Fibroblast of pulmonary artery (primary cell): ENCODE measurements around the gene CHST2.
A peak's percentile ranks its signal among the peaks of the same experiment; 100 is the strongest.
"Not testable (repeated sequence)": the region's sequence is repeated elsewhere in the genome, so short reads cannot be mapped to it uniquely, and the experiment has no call there.

ENCODE experiments used
- DNase-seq: peaks from one replicate; pipeline ENCODE4 v3.0.0-alpha.2; 2010; ENCODE audit warnings: low read depth
- H3K4me3 ChIP-seq: replicated peaks from 2 replicates; pipeline ENCODE4 v1.5.1; 2011; ENCODE audit warnings: low read depth, mild to moderate bottlenecking, control low read depth, low read length, moderate library complexity
- TF ChIP-seq, protein P1 (sequence below): IDR thresholded peaks from 2 replicates; pipeline ENCODE4 v1.5.1; 2011; ENCODE audit warnings: mild to moderate bottlenecking, control low read depth, low read length, inconsistent platforms; ENCODE audit errors: missing control alignments

CHST2 gene

DNA sequence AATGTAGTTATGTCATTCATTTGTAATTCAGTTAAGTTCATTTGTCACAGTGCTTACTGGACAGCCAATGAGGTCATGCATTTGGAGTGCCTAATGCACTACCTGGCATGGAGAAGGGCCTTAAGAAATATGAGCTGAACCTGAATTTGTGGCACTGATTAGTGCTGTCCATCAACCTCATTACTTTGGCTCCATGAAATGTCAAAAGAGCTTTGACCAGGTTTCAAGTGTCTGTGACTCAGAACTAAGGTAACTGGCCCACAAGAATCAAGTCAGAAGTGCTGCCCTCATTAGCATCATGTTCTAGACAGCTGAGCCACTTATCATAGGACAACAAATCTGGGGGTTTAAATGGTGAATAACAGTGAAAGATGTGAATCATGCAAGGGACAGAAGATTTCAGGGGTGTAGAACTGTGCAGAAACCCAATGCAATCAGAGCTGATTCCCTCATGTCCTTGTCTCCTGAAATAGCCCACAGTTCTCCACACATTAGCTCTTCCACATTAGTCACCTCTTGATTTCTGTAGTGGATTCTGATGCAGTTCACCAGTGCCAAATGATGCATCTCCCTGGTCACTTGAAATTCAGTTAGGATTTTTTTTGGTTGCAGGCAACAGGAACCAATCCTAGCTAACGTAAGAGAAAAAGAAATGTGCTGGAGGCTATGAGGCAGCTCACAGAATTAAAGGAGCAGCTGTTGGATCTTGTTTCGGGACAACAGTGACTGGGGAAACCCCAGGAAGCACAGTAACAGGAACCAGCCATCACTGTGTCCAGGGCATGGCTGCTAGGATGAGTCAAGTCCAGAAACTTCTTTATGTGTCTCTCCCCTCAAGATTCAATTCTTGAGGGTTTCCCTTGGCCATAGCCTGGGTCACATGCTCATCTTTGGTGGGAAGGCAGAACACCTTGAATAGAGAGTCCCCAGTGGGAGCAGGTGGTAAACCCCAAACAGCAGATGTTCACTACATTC is 38.7 kb downstream of the CHST2 start:
- H3K4me3 ChIP-seq = no peak overlapping the region
- TF ChIP-seq, protein P1, sequence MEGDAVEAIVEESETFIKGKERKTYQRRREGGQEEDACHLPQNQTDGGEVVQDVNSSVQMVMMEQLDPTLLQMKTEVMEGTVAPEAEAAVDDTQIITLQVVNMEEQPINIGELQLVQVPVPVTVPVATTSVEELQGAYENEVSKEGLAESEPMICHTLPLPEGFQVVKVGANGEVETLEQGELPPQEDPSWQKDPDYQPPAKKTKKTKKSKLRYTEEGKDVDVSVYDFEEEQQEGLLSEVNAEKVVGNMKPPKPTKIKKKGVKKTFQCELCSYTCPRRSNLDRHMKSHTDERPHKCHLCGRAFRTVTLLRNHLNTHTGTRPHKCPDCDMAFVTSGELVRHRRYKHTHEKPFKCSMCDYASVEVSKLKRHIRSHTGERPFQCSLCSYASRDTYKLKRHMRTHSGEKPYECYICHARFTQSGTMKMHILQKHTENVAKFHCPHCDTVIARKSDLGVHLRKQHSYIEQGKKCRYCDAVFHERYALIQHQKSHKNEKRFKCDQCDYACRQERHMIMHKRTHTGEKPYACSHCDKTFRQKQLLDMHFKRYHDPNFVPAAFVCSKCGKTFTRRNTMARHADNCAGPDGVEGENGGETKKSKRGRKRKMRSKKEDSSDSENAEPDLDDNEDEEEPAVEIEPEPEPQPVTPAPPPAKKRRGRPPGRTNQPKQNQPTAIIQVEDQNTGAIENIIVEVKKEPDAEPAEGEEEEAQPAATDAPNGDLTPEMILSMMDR = no peak
- peak; percentile 64 for DNase-seq

DNA sequence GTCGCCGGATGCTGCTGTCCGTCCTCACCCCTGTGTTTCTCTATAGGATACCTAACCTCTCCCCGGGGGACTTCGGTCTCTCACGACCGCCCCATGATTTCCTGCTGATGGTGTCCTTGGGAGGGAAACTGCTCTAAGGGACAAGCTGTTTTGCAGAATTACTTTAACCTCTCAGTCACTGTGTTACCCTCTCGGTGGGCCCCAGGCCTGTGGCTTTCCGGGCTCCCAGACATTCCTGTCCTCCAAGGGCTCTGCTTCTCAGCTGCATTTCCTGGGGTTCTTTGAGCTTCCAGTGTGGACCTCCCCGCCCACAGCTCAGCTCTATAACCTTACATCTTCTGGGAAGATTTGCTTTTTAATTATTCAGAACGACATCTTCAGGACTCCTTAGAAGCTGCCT is 40.9 kb downstream of the CHST2 start:
- TF ChIP-seq, protein P1 = no peak

DNA sequence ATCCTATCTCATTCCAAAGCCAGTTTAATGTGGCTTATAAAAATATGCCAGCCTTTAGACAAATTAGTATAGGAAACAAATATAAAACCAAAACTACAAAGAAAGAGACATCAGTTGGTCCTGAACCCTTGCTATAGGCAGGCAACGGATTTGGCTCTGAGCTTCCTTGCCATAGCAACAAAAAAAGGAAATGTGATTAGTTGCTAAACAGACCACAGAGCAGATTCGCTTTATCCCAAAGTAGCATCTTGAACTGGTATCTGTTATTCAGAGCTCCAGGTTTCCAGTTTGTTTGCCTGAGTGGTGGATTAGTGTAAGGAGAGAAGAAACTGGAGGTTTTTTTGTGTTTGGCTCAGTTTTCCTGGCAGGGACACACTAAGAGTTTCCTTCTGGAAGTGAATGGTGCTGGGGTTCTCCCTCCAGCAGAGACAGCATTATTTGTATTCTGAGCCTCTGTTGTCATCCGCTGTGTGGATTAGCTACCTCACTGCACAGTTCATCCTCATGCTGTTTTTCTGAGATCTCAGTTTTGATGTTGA is 44.1 kb downstream of the CHST2 start:
- no peak overlapping the region for H3K4me3 ChIP-seq
- TF ChIP-seq, protein P1 = no peak
- no peak for DNase-seq

More for the DNA sequence above, 40.9 kb downstream of the CHST2 start:
- no peak for DNase-seq
- H3K4me3 ChIP-seq = no peak overlapping the region

DNA sequence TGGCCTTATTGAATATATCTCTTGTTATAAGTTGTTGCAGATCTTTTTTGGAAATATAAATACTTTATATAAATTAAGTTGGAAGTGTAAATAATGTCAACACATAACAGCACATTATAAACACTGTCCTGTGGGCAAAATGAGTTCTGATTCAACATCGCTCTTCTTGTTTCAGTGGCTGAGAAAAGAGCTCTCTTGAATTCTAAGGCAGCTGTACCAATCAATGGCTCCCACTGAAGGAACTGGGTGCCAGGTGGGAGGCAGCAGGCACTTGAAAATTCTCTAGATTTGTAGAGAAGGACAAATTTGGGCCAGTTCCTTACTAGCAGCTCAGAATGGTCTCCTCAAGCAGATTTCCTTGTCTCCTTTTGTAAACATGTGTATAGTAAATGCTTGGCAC is 45.6 kb downstream of the CHST2 start:
- DNase-seq = no peak
- no peak overlapping the region for H3K4me3 ChIP-seq
- TF ChIP-seq, protein P1 = no peak

DNA sequence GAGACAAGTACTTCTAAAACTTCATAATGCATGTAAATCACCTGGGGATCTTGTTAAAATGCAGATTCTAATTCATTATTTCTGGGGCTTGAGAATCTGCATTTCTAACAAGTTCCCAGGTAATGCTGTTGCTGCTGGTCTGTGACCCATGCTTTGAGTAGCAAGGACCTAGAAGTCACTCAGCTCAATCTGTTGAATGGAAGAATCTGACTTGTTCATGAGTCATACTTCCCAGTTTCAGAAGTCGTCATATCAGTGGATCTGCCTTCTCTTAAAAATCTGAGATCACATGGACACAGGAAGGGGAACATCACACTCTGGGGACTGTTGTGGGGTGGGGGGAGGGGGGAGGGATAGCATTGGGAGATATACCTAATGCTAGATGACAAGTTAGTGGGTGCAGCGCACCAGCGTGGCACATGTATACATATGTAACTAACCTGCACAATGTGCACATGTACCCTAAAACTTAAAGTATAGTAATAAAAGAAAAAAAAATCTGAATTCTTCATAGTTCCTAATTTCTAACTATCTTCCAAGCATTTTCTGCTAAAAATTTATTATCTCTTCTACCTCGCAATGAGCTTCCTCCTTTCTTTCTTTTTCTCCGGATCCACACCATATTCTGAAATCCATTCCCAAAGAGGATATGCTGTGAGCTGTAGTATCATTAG is 46.2 kb downstream of the CHST2 start:
- peak; percentile 73 for DNase-seq
- H3K4me3 ChIP-seq = not testable (repeated sequence)

DNA sequence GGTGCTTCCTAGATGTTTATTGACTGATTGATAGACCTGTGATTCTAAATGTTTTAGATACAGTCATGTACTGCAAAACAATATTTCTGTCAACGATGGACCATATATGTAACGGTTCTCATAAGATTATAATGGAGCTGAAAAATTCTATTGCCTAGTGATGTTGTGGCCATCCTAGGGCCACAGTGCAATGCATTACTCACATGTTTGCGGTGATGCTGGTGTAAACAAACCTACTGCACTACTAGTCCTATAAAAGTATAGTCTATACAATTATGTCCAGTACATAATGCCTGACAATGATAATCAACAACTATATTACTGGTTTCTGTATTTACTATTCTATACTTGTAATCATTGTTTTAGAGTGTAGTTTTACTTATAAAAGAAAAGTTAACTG is 46.8 kb downstream of the CHST2 start:
- H3K4me3 ChIP-seq = no peak overlapping the region
- TF ChIP-seq, protein P1 = no peak
- DNase-seq = no peak

DNA sequence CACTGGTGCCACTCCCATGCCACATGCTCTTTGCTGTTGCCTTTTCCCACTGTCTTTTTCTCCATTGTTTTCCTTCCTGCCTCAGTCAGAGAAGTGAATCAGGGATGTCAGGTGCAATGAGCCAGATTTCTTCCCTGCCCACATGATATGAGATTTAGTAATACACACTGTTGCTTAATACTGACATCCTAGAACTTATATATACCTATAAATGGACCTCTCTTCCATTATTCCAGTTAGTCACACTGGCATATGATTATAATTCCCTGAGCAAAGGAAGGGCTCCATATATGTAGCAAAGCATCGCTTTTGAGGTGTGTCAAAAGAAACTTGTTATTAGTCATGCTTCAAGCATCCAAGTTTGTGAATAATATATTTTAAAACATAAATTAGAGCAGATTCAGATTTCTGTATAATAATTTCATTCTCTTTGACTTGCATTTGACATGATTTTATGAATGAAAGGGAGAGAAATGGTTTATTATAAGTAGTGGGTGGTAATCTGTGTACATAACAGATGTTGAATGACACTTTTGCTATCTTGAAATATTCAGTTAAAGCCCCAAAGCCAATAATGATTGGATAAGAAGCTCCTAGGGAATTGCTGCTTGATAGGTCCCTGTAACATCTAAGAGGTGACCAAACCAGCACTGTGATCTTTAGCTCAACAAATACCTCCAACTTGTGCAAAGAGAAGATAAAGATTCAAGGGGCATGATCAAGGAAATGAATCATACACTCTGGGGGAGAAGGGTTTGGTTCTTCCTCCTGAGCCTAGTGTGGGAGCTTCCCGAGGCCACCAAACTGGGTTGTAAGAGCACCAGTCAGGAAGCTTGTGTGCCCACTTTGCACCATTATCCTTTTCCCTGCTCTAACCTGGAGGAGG is 48.6 kb downstream of the CHST2 start:
- DNase-seq = peak; percentile 69
- no peak overlapping the region for H3K4me3 ChIP-seq
- TF ChIP-seq, protein P1 = no peak
